Limb (tissue), 2 donors: ENCODE measurements around the gene TRA2B.

Experiments used
- DNase-seq, 2 donors: peaks; one replicate each; pipeline ENCODE4 v3.0.0-alpha.2; 2016; ENCODE audit errors: extremely low spot score in 2 of 2

TRA2B gene

GRCh38 chr3:185954366-185954723 lies 16.5 kb upstream of the TRA2B start:
- no peak for DNase-seq

- DNase-seq = no peak
Measured at GRCh38 chr3:185950728-185951127, 12.9 kb upstream of the TRA2B start.

GRCh38 chr3:185949515-185949914 lies 11.7 kb upstream of the TRA2B start:
- DNase-seq = no peak

- no peak for DNase-seq
Measured at GRCh38 chr3:185948292-185948691, 10.5 kb upstream of the TRA2B start.

- DNase-seq = no peak
Measured at GRCh38 chr3:185943760-185944106, 5.9 kb upstream of the TRA2B start.

- peak in 1 of 2 donors; percentile 85 for DNase-seq
Measured at GRCh38 chr3:185942907-185943759, 5.3 kb upstream of the TRA2B start.

- no peak for DNase-seq
Measured at GRCh38 chr3:185942396-185942795, 4.6 kb upstream of the TRA2B start.

- DNase-seq = no peak
Measured at GRCh38 chr3:185940951-185941350, 3.1 kb upstream of the TRA2B start.

- DNase-seq = no peak
Measured at GRCh38 chr3:185939721-185940120, 1.9 kb upstream of the TRA2B start.

GRCh38 chr3:185936814-185937688 lies 763 bp downstream of the TRA2B start:
- peak; percentile 88 to 95 for DNase-seq

- no peak for DNase-seq
Measured at GRCh38 chr3:185936273-185936629, 1.6 kb downstream of the TRA2B start.

GRCh38 chr3:185935465-185936272 lies 2.1 kb downstream of the TRA2B start:
- no peak for DNase-seq

GRCh38 chr3:185934767-185935464 lies 2.9 kb downstream of the TRA2B start:
- DNase-seq = no peak

- no peak for DNase-seq
Measured at GRCh38 chr3:185934174-185934557, 3.6 kb downstream of the TRA2B start.

- no peak for DNase-seq
Measured at GRCh38 chr3:185933374-185934173, 4.2 kb downstream of the TRA2B start.

GRCh38 chr3:185931777-185932612 lies 5.8 kb downstream of the TRA2B start:
- no peak for DNase-seq

- DNase-seq = no peak
Measured at GRCh38 chr3:185930393-185931107, 7.3 kb downstream of the TRA2B start.

- no peak for DNase-seq
Measured at GRCh38 chr3:185929192-185930151, 8.3 kb downstream of the TRA2B start.
